DMS53 treated with DMSO at 0.1 percent for 48 hours (cell line): ENCODE results near the gene GDPD2.
"Not testable (repeated sequence)": the region's sequence is repeated elsewhere in the genome, so short reads cannot be mapped to it uniquely, and the experiment has no call there.

Experiments used
- DNase-seq: peaks from one replicate; lab custom pipeline; 2025; ENCODE audit not compliant: unreplicated experiment; lab: John Stamatoyannopoulos, UW

Gene GDPD2, protein sequence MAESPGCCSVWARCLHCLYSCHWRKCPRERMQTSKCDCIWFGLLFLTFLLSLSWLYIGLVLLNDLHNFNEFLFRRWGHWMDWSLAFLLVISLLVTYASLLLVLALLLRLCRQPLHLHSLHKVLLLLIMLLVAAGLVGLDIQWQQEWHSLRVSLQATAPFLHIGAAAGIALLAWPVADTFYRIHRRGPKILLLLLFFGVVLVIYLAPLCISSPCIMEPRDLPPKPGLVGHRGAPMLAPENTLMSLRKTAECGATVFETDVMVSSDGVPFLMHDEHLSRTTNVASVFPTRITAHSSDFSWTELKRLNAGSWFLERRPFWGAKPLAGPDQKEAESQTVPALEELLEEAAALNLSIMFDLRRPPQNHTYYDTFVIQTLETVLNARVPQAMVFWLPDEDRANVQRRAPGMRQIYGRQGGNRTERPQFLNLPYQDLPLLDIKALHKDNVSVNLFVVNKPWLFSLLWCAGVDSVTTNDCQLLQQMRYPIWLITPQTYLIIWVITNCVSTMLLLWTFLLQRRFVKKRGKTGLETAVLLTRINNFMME

DNA sequence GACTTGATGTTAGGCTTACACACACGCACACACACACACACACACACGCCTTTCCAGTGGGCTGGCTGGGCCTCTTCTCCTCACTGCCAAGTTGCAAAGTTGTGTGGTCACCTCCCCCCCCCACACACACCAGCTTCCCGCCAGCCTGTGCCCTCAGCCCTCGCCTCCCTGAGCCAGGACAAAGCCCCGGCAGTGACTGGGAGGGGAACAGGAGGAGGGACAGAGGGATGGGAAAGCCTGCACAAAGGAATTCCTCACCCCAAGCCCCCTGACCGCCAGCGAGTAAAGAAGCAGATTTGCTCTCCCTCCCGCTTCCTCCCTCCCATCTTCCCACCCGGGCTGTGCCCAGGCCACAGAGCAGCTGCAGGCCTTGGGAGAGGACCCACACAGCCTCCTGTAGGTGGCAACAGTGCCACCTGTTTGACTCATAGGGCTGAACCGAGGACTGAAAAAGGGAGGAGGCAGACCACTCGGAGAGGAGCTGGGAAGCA lies at the start of gene GDPD2:
Gene GDPD2 (plus strand): TSS at position 464 of the 491 bp plus-strand sequence. CDS start 1,671 bp downstream, outside the sequence.
- DNase-seq = peak; percentile 68

DNA sequence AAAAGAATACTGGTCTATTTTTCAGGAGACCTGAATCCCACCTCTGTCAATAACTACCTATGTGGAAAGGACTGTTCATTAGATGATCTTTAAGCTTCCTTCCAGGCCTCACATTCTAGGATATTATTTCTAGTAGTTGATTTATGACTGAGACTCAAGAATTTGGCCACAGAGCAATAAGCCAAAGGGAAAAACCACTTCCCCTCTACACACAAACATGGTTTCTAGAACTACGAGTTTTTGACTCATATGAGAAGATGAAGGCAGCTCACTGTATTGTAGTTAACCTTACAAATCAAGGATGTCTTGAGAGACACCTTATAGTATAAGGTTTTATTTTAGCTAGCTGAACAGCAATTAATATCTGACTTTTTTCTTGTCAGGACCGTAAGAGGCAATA lies 36.9 kb upstream of the GDPD2 start:
- DNase-seq = no peak

DNA sequence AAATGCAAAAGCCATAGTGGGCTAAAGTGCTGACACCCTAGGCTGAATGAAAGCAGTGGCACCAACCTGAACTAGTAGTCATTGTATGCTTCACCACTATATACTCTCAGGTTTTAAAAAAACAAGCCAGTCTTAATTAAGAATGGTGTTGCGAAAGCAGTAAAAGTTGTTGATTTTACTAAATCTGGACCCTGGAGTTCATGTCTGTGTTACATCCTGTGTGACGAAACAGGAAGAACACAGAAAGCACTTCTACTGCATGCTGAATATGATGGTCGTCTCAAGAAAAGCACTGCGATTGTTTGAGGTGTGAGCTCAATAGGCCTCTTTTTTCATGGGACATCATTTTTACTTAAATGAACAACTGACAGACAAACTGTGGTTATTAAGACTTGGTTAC lies 24.2 kb upstream of the GDPD2 start:
- DNase-seq = no peak

DNA sequence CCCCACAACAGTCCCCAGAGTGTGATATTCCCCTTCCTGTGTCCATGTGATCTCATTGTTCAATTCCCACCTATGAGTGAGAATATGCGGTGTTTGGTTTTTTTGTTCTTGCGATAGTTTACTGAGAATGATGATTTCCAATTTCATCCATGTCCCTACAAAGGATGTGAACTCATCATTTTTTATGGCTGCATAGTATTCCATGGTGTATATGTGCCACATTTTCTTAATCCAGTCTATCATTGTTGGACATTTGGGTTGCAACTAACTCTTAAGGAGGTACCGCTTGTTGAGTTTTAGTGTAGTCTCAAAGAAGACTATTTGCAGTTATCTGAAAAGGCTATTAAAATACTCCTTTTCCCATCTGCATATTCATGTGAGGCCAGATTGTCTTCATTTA lies 22.9 kb upstream of the GDPD2 start:
- DNase-seq = not testable (repeated sequence)

DNA sequence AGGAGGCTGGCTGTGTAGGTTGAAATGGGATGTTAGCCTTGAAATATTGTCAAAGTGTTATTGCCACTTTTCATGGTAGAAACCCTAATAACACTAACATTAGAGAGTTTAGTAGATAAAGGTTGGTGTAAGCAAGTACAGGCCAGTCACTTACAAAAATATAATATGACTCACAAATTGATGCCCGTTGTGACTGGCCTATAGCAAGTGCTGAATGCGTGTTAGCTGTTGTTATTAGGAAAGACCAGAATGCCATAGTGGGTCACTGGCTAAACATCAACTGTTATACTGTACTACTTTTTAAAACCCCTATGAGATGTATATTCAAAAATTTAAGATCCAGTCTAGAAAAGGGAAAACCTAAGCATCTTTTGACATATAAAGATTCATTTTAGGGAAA lies 20.4 kb upstream of the GDPD2 start:
- DNase-seq = no peak

DNA sequence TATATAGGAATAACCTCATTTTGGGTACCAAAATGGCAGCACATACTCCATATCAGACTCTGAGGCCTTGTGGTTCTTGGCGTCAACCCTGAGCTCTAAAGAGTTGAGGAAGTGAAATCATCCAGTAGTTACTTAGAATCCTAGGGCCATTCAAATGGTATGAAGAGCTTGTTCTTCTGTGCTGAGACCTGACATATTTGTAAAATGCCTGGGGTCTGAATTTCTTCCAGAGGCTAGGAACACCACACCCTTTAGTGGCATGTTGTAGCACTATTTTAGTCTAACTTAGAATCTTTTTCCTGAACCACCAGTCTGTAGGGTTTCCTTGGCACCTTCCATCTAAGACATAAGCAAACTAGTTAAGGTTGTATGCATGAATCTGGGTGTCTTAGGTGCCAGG lies 18.1 kb upstream of the GDPD2 start:
- no peak for DNase-seq

DNA sequence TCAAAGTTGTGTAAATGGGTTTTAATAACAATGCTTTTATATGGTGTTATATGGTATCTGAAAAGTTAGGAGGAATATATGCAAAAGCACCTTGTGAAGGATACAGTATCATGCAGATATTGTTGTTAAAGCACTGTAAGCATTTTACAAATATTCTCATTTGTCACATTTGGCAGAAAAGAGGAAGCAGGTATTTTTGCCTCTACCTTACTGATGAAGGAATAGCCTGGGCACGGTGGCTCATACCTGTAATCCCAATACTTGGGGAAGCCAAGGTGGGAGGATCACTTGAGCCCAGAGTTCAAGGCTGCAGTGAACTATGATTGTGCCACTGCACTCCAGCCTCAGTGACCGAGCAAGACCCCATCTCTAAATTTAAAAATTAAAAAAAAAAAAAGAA lies 12.2 kb upstream of the GDPD2 start:
- no peak for DNase-seq

DNA sequence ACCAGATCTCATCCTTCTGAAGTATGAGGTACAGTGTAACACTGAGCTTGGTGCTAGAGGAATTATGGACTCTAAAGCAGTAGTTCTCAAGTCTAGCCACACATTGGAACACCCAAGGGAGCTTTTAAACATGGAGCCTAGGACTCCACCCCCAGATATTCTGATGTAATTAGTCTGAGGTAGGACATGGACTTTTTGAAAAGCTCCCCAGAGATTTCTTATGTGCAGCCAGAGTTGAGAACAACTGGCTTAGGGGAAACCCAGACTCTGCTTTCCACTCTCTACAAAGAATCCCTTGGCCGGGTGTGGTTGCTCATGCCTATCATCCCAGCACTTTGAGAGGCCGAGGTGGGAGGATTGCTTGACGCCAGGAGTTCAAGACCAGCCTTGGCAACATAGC lies 11.6 kb upstream of the GDPD2 start:
- DNase-seq = no peak

DNA sequence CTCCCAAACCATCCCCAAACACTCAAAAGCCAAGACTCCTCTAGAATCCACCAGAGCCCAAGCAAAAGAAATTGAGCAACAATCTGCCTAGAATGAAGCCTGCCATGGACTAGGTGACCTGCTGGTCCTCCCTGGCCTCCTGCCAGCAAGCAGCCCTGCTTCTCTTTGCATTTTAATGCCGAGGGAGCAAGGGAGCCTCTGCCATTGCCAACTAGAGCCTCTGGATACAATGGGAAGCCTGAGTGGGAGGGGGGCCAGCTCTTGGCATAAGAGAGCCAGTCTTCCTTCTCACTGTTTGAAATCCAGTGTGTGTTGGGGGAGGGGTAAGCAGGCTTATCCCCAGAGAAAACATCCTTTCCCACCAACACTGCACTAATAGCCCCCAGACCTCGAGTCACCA lies 1.5 kb upstream of the GDPD2 start:
- no peak for DNase-seq

DNA sequence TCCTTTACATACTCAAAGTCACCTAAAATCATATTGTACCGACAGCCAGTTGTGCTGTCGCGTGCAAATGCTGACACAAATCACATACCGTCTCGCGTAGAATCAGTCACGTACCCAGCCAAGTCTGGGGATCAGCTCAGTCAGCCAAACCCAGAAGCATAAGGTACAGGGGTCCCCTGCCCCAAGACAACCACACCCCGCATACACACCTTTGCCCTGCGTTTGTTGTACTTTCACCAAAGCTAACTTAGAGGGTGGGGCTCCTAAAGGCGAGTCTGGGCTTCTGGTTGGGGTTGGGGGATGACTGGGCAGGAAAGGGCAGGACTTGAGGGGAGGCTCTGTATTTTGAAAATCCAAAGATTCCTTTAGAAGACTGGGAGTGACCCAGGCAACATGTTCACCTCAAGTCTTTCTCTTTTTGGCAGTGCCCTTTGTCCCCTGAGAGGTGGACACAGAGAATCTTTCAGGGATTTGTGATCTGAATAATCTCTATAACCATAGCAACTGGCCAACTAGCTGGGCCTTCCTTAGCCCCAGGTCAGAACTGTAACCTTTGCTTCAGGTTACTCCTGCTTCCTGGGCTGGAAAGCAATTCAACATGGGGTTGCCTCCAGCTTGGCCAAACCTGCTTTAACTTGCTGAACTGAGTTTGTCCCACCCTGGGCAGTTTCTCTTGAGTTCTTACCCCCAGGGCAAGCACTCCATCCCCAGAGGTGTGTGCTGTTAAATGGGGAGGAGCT lies 992 bp downstream of the GDPD2 start:
- no peak for DNase-seq

DNA sequence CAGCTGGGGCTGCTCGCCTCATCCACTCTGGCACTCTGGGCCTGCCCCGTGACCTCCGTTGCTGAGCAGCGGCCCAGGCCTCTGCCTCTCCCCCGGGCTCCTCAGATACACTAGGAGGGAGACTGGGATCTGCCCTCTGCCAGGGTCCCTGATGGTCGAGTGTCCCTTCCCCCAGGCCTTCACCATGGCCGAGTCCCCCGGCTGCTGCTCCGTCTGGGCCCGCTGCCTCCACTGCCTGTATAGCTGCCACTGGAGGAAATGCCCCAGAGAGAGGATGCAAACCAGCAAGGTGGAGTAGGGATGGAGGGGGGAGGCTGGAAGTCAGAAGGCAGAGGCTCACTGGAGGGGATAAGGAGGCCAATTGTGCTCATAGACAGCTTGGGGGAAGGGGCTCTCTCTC lies 1.7 kb downstream of the GDPD2 start:
- no peak for DNase-seq

DNA sequence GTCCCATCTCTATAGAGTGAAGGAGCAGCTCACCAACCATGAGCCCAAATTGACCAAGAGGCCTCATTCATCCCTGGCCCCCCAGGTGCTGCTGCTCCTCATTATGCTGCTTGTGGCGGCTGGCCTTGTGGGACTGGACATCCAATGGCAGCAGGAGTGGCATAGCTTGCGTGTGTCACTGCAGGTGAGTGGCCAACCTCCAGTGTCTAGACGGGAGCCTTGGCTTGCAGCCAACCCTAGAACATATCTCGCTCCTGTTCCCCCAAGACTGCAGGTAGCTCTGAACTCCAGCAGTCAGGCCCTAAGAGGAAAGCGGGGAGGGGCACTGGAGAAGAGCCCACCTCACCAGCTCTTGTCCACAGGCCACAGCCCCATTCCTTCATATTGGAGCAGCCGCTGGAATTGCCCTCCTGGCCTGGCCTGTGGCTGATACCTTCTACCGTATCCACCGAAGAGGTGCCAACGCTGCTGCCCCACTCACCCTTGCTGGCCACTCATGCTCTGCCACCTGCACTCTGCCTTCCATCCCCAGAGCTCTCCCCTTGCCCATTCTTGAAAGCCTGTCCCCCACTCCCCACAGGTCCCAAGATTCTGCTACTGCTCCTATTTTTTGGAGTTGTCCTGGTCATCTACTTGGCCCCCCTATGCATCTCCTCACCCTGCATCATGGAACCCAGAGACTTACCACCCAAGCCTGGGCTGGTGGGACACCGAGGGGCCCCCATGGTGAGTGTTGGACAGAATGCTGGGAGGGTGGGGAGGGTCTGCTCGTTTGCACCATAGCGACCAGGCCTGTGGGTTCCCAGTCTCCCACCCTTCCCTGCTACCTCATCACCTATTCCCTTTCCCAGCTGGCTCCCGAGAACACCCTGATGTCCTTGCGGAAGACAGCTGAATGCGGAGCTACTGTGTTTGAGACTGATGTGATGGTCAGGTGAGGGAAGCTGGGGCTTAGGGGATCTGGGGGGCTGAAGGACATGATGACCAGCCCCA lies 3.5 kb downstream of the GDPD2 start:
- DNase-seq = no peak

DNA sequence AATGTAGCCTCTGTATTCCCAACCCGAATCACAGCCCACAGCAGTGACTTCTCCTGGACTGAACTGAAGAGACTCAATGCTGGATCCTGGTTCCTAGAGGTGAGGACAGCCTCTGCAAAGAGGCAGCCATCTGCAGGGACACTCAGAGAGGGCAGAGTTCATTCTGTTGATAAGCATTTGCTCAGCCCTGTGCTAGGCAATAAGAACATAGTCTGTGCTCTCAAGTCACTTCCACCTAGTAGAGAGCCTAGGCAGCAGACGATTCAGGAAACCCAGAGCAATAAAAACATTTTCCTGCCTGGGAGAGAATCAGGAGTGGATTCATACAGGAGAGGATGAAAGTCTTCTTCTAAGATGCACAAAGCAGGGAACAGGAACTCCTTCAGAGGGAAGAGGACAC lies 4.3 kb downstream of the GDPD2 start:
- DNase-seq = no peak

DNA sequence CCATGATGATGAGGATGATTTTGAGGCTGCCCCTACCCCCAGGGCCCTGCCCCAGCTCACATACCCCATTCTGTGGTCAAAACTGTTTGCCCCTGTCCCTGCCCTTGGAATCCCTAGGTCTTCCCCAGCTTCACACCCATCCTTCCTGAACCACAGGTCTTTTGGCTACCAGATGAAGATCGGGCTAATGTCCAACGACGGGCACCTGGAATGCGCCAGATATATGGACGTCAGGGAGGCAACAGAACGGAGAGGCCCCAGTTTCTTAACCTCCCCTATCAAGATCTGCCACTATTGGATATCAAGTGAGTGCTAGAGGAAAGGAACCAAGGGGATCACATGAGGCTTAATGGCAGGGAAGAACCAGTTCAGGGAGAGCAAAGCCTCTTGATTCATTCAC lies 6.6 kb downstream of the GDPD2 start:
- DNase-seq = no peak

DNA sequence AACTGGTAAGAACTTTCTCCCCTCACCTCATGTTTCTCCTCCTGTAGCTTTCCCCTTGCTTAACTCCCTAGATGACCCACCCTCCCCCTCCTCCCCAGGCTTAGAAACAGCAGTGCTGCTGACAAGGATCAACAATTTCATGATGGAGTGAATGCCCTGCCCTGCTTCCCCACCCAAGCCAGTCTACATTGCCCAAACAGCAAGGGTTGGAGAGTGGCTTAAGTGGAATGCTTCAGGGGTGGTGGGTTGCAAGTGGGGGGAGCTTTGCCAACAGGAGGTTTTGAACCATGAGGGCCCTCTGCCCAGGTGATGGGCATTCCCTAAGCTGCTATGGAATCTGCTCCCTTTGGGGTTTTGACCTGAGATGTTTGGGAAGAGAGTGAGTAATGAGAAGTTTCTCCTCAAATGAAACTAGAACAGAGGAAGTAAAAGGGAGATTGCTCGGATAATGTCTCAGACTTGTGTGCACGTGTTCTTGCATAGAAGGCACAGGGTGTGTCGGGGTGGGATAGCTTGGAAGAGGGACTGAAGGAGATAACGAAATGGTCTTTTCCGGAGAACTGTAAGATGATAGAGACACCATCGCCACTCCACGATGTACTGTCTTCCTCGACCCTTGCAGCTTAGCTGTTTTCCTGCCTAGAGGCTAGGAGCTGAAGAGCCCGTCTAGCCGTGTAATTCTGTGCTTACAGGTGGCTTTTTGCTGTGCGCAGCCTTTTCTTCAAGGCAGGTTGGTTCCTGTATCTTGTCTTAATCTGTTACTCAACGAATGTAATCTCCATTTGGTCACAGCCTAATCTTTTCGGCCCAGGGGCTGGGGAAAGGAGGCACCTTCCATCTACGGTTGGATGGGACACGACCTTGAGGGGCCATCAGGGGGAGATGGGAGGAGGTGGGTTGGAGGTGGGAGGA lies 10.1 kb downstream of the GDPD2 start:
- DNase-seq = no peak

DNA sequence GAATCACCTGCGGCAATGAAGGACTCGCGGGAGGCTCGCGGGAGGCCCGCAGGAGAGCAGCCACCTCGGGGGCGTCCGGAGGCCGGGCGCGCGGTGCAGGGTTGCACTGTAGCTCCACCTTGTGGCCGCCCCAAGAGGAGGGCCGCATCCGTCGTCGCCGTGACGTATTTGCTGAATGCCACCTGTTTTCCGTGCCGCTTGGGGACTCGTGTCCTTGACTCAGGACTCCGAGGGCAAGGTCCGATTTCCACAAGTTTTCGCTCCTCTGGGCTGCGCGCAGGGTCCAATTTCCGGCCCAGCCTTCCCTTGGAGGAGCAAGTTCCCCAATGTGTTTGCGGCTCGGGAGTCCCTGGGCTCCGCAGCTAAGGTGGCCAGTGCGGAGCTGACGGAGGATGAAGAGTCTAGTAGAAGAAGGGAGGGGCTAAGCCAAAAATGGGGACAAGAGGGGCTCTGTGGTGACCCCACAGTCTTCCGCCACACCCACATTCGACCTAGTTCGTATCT lies 10.8 kb downstream of the GDPD2 start:
- peak; percentile 60 for DNase-seq

DNA sequence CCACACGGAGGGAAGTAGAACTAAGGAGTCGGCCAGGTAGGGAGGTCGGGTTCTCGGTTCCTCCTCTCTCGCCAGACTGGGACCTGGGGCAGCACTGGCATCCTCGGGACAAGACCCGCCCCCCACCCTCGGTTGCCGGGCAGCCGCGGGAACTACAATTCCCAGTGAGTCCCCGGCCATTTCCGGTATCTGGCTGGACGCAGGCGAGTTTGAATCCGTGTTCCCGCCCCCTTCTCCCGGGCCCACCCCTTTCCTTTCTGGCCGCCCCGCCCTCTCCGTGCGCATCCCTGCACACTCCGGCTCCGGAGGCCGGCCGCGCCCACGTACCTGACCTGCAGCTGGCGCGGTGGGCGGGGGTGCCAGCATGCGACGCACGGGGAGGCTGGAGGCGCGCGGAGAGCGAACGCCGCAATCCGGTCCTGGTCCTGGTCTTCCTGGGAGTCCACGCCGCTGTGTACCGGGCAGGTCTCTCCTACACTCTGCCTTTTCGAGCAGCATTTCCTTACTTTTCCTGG lies 11.3 kb downstream of the GDPD2 start:
- peak; percentile 83 for DNase-seq

DNA sequence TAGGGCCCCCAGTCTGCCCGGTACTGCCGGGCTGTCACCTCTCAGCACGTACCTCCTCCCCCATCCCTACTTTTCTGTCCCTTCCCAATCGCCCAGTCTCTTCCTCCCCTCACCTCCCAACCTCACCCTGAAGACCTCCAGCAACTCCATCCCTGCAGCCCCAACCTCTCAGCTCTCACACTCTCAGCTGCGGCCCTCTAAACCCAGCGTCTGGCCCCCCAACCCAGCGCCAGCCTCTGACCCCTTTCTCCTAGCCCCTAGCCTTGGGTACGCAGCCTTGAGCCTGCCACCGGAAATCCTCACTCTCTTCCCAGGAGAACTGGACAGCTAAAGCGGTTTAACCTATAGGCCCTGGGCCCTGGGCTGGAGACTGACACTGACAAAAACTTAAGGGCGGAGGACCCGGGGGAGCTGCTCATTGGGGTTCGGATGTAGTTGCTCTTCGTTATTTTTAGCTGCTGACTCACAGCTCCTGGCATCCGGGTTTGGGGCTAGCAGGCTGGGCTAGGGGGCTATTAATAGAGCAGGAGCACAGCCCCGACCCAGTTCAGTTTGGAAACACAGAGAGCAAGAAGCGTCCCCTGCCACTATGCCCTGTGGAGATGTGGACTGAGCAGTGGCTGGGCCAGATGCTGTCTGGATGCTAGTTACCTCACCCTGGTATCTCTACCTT lies 11.9 kb downstream of the GDPD2 start:
- DNase-seq = no peak

DNA sequence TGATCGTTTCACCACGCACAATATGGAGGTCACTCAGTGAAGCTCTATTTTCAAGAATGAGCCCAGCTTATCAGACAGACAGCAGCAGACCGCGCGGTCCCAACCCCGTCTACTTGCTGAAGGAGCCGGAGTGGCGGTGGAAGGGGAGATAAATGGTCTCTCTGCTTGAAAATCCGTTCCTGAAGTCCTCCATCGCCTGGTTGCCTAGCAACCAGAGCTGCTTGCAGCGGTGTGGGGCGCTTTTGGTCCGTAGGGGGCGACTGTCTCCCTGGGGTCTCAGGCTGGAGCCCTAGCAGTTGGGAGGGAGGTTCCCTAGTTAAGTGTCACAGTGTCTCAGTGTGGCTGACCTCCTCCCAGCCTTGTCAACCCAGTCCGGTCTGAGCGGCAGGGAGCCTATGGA lies 13.2 kb downstream of the GDPD2 start:
- no peak for DNase-seq
